GM19240 (cell line): ENCODE measurements around the gene PPP3CA.

Source experiments
- DNase-seq: peaks from one replicate; pipeline ENCODE4 v3.0.0; 2011; ENCODE audit warnings: low spot score; ENCODE audit not compliant: insufficient read length

Gene PPP3CA

DNA sequence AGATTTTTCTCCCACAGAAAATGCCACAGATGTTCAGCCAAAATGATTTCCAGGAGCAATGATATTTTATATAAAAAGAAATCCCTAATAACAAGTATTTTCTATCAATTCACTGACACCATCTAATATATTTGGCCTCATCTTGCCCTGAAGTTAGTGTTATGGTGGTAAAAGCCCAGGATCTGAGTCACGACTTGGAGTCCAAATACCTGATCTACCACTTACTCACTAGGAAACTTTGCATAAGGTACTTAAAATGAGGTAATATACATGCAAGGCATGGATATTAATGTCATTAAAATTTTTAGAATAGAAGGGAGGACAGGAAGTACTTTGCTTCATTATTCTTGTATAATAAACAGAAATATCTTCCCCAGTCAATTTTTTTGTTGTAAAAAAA lies 16.3 kb downstream of the PPP3CA start:
- DNase-seq: no peak

GRCh38 chr4:101329592-101329991 lies 17.7 kb downstream of the PPP3CA start:
- DNase-seq: no peak

- peak; percentile 26 for DNase-seq
Observed at GRCh38 chr4:101328063-101328602, 19.2 kb downstream of the PPP3CA start.

GRCh38 chr4:101326576-101326975 lies 20.8 kb downstream of the PPP3CA start:
- no peak for DNase-seq

- no peak for DNase-seq
Observed at GRCh38 chr4:101322743-101323142, 24.6 kb downstream of the PPP3CA start.

DNA sequence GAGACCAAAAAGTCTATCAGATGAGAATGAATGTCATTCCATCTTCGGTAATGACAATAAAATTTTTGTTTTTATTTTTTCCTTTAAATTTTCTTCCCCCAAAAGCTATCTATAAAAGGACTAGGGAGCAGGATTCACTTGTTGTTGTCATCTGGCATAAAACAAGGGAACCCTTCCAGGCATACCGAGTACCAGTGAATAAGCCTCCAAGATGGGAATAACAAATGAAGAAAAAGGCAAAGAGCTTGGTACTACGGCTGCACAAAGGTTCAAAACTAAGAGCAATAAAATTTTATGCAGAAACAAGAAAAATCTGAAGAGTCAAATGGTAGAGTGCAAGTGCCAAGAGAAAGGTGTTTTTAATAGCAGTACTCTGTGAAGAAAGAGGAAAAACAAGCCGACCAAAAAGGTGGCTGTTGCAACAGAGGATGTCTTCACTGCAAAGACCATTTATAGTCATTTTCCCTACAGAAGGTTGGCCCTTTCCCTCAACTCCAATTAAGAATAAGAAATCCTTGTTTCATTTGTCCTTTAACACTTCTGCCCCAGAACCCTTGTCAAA lies 25.8 kb downstream of the PPP3CA start:
- no peak for DNase-seq

DNA sequence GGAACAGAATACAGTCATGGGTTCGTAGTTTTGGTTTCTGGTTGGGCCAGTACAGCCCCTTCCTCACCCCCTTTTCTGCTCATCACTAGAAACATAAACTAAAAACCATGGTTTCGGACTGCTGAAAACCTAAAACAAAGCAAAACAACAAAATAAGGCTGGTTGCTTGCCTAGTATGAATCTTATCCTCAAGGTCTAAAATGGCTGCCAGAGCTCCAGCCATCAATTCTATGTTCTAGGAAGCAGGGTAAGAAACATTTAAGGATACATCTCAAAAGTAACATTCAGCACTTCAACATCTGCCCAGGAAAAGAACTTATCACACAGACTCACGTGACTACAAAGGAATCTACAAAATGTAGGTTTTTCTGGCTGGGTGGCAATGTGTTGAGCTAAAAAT lies 31.5 kb downstream of the PPP3CA start:
- no peak for DNase-seq

DNA sequence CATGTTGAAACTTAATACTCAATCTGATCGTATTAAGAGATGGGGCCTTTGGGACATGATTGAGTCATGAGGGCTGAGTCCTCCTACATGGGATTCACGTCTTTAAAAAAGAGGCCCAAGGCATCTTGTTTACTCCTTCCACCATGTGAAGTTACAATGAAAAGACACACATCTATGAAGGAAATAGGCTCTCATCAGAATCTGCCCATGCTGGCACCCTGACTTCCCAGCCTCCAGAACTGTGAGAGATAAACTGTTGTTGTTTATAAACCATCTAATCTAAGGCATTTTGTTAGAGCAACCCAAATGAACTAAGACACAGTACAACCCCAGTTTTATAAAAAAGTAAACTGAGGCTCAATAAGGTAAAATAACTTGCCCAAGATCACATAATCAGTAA lies 32.3 kb downstream of the PPP3CA start:
- DNase-seq: no peak

DNA sequence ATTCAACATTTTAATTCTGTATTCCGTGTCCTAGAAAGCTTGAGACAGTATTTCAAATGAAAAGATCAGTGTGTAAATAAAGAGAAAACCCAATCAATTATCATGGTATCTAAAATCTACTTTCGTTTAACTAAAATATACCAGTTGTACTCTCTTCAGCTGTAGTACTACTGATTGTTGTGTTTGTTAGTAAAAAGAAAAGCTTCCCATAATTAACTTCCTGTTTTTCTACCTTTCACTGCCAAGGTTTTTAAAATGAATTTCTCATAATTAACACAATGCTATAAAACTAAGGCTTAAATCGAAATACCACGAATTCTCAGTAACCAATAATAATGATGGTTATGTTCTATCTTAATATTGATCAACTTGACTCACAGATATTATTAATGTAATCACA lies 37.4 kb downstream of the PPP3CA start:
- DNase-seq: no peak

GRCh38 chr4:101307899-101308298 lies 39.4 kb downstream of the PPP3CA start:
- DNase-seq: no peak

DNA sequence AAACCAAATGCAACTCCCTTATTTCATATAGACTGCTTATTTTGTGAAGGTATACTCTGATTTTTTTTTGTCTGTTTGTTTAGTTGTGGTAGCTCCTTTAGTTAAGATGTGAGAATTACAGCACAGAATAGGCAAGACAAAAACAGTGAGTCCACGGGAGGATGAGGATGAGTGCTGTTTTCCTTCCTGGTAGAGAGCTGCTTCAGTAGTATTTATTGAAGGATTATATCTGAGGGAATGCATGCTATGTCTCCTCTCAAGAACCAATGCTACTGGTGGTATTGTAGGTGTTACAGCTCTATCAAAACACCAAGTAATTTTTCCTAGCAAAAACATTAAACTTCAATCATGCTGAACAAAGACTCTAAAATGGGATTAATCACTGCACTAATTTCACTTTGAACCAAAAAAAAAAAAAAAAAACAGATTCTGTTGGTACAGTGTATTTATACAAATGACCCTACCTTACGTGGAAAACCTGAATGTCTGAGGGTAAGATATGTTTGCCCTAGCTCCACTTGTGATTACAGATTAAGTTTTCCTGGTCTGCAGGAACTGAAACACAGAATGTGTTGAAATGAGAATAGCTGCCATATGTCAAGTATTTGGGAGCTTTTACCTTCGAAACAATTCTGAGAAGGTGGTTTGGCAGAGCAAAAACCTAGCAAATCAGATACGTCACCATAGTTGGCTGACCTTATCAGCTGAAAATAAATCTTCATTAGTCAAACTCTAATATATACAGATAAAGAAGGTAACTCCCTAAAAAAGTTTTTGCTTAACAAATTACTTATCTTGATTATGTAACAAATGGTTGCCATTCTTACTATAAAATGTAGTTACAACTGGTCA lies 40.3 kb downstream of the PPP3CA start:
- DNase-seq: no peak

DNA sequence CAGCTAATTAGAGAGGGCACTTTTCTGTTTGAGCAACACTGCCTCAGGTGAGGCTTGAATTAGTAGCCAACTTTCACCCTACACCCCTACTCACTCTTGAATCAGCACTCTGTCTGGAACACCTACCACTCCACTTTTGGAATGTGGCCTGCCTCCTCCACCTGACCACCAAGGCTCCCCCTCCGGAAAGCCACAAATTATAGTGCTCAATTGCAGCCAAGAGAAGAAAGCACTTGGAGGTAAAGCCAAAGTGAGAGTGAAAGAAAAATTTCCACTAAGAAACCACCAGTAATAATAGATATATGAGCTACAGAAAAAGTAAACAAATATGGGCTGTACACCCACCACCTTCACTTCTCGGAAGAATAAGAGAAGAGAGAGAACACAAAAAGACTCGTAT lies 41.1 kb downstream of the PPP3CA start:
- DNase-seq: no peak

- no peak for DNase-seq
Observed at GRCh38 chr4:101304916-101305315, 42.4 kb downstream of the PPP3CA start.

GRCh38 chr4:101299899-101300540 lies 47.3 kb downstream of the PPP3CA start:
- no peak for DNase-seq

- no peak for DNase-seq
Observed at GRCh38 chr4:101299021-101299420, 48.3 kb downstream of the PPP3CA start.

- no peak for DNase-seq
Observed at GRCh38 chr4:101295691-101296090, 51.6 kb downstream of the PPP3CA start.

DNA sequence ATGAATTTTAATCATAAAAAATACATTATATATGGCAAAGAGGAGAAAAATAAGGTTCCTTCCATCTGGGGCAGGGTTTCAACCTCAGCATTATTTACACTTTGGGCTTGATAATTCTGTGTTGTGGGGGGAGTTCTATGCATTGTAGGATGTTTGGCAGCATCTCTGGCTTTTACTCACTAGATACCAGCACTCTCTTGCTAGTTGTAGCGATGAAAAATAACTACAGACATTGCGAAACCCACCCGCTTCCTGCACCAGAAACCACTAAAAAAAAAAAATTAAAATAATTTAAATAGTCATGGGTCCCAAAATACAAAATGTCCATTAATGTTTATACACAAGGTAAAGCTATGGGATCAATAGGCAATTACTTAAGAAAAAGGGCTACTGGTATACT lies 52.7 kb downstream of the PPP3CA start:
- no peak for DNase-seq

GRCh38 chr4:101292901-101293300 lies 54.4 kb downstream of the PPP3CA start:
- DNase-seq: no peak

- no peak for DNase-seq
Observed at GRCh38 chr4:101292214-101292613, 55.1 kb downstream of the PPP3CA start.

GRCh38 chr4:101291198-101291597 lies 56.1 kb downstream of the PPP3CA start:
- no peak for DNase-seq

DNA sequence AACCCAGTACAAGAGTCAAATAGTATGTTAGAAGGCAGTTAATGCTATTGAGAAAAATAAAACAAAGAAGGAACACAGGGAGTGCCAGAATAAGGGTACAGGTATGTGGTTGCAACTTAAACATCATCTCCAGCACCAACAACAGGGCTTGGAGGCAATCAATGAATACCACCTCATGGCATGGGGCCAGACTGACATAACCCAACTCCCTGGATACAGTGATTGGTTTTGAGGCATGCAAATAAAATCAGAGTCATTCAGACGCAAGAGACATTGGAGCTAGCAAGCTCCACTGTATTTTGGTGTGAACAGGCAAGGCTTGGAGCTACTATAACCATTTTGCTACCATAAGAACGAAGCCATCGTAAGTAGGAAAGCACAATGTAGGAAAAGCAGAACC lies 56.7 kb downstream of the PPP3CA start:
- DNase-seq: no peak

GRCh38 chr4:101289306-101289705 lies 58.0 kb downstream of the PPP3CA start:
- no peak for DNase-seq
